Mesodermal cell (in vitro differentiated cells): Measurements from ENCODE around the gene PDE4A. TPM values are rescaled to one million over a fixed set of nuclear protein-coding genes. Genes with fewer than 3 reads are reported as not detected.
"Not testable (repeated sequence)": the region's sequence is repeated elsewhere in the genome, so short reads cannot be mapped to it uniquely, and the experiment has no call there.

Experiments used
- H3K27ac ChIP-seq: 2 replicates; pipeline ENCODE4 v1.7.0; 2013; ENCODE audit warnings: mild to moderate bottlenecking, low read depth, low read length, moderate library complexity; ENCODE audit not compliant: severe bottlenecking
- H3K36me3 ChIP-seq: 2 replicates; pipeline ENCODE4 v1.7.1; 2013; ENCODE audit warnings: mild to moderate bottlenecking, low read length, moderate library complexity; ENCODE audit not compliant: control insufficient read depth, insufficient read depth
- H3K4me1 ChIP-seq: one replicate; pipeline ENCODE4 v1.7.1; 2013; ENCODE audit warnings: mild to moderate bottlenecking, low read length; ENCODE audit not compliant: insufficient read depth, control insufficient read depth, poor library complexity, severe bottlenecking
- H3K4me3 ChIP-seq: 2 replicates; pipeline ENCODE4 v1.7.0; 2013; ENCODE audit warnings: low read length, control low read depth, mild to moderate bottlenecking; ENCODE audit not compliant: insufficient read depth, poor library complexity, severe bottlenecking; ENCODE audit errors: extremely low read depth
- H3K9me3 ChIP-seq: 2 replicates; pipeline ENCODE4 v1.7.1; 2013; ENCODE audit warnings: mild to moderate bottlenecking, low read length, moderate library complexity; ENCODE audit not compliant: control insufficient read depth
- WGBS, 2 experiments: methylation state at CpG; one replicate each; pipeline ENCODE4 v1.1.5; 2013; ENCODE audit warnings: missing lambda C conversion rate in 2 of 2; ENCODE audit not compliant: insufficient coverage in 2 of 2; 5-methylcytosine and 5-hydroxymethylcytosine counted together
- polyA plus RNA-seq, 2 experiments: library from polyadenylated mRNA; stranded (reverse); fragments of 50-300 nt; gene quantifications; one replicate each; pipeline ENCODE4 v1.2.3, GENCODE V29; 2013

The PDE4A gene
- polyA plus RNA-seq (2013, experiment 1 of 2): 5.8 TPM
- polyA plus RNA-seq (2013, experiment 2 of 2): 5.3 TPM

- 0 to 1% methylated on average over 64 to 88 of the region's 104 CpGs for WGBS, 2 experiments
- H3K4me1 ChIP-seq: peaks cover 23% of the 10 kb centered on the region
- H3K4me3 ChIP-seq: peak within 1 kb of the TSS; percentile 54
- no peak within 1 kb of the TSS for H3K27ac ChIP-seq
- no peaks in the 10 kb centered on the region for H3K9me3 ChIP-seq
- H3K36me3 ChIP-seq: no peaks in the 10 kb centered on the region
Measured at GRCh38 chr19:10420444-10421239, at the start of gene PDE4A. TSS of gene PDE4A (plus strand) at chr19:10420538. CDS start at chr19:10420765, 227 bp downstream.

GRCh38 chr19:10372690-10373089 is 47.6 kb upstream of the PDE4A start:
- Histone ChIP-seq H3K9me3 (no peaks in the 10 kb centered on the region), H3K4me1 (no peaks in the 10 kb centered on the region), H3K4me3 (no peak overlapping the region), H3K27ac (no peak overlapping the region), H3K36me3 (peaks cover 54% of the 10 kb centered on the region)
- WGBS, 2 experiments: 88 to 100% methylated on average over 2 to 3 of the region's 3 CpGs

GRCh38 chr19:10374931-10375330 is 45.4 kb upstream of the PDE4A start:
- no peaks in the 10 kb centered on the region for H3K4me1 ChIP-seq
- peaks cover 45% of the 10 kb centered on the region for H3K36me3 ChIP-seq
- no peak overlapping the region for H3K27ac ChIP-seq
- 97 to 98% methylated on average over 4 of the region's 5 CpGs for WGBS, 2 experiments
- no peaks in the 10 kb centered on the region for H3K9me3 ChIP-seq
- H3K4me3 ChIP-seq: no peak overlapping the region

- not testable (repeated sequence) for H3K4me3 ChIP-seq, H3K27ac ChIP-seq, H3K9me3 ChIP-seq, H3K4me1 ChIP-seq
- H3K36me3 ChIP-seq: peaks cover 37% of the 10 kb centered on the region
- WGBS, 2 experiments: 100% methylated on average over 2 of the region's 2 CpGs; no CpG with 5 or more reads in 1 of the 2 experiments
Measured at GRCh38 chr19:10377140-10377640, 43.1 kb upstream of the PDE4A start.

- WGBS, 2 experiments: 91 to 97% methylated on average over 7 of the region's 8 CpGs
- Histone ChIP-seq H3K4me3 (no peak overlapping the region), H3K4me1 (no peaks in the 10 kb centered on the region), H3K9me3 (no peaks in the 10 kb centered on the region), H3K36me3 (peaks cover 31% of the 10 kb centered on the region), H3K27ac (no peak overlapping the region)
Measured at GRCh38 chr19:10378124-10378523, 42.2 kb upstream of the PDE4A start.

- Histone ChIP-seq H3K36me3 (peaks cover 24% of the 10 kb centered on the region), H3K27ac (no peak overlapping the region), H3K4me3 (peak overlapping the region; percentile 83), H3K4me1 (no peaks in the 10 kb centered on the region), H3K9me3 (no peaks in the 10 kb centered on the region)
- 3% methylated on average over 6 to 9 of the region's 10 CpGs for WGBS, 2 experiments
Measured at GRCh38 chr19:10379880-10380312, 40.4 kb upstream of the PDE4A start.

- Histone ChIP-seq H3K36me3 (peaks cover 18% of the 10 kb centered on the region), H3K9me3 (no peaks in the 10 kb centered on the region), H3K4me1 (no peaks in the 10 kb centered on the region), H3K27ac (no peak within 1 kb of the TSS), H3K4me3 (peak within 1 kb of the TSS; percentile 83)
- WGBS, 2 experiments: 0% methylated on average over 54 to 56 of the region's 58 CpGs
Measured at GRCh38 chr19:10380313-10381102, 39.8 kb upstream of the PDE4A start, which contains the start of gene TYK2. TSS of gene TYK2 (minus strand) at chr19:10380572. CDS start at chr19:10378406, 2,166 bp downstream.

GRCh38 chr19:10383223-10383499 is 37.2 kb upstream of the PDE4A start:
- not testable (repeated sequence) for H3K27ac ChIP-seq, H3K4me1 ChIP-seq, H3K4me3 ChIP-seq, H3K9me3 ChIP-seq, H3K36me3 ChIP-seq
- WGBS, 2 experiments: 95 to 100% methylated on average over 3 to 4 of the region's 8 CpGs

- WGBS, 2 experiments: 83 to 85% methylated on average over 4 to 9 of the region's 9 CpGs
- H3K4me1 ChIP-seq: no peaks in the 10 kb centered on the region
Measured at GRCh38 chr19:10384580-10384979, 35.8 kb upstream of the PDE4A start.

GRCh38 chr19:10388957-10389356 is 31.4 kb upstream of the PDE4A start:
- H3K4me3 ChIP-seq: no peak overlapping the region
- H3K27ac ChIP-seq: no peak overlapping the region
- H3K4me1 ChIP-seq: no peaks in the 10 kb centered on the region
- WGBS, 2 experiments: 3 to 5% methylated on average over 3 of the region's 3 CpGs
- no peaks in the 10 kb centered on the region for H3K9me3 ChIP-seq
- peaks cover 44% of the 10 kb centered on the region for H3K36me3 ChIP-seq

More at GRCh38 chr19:10384580-10384979, 35.8 kb upstream of the PDE4A start:
- peaks cover 2% of the 10 kb centered on the region for H3K36me3 ChIP-seq
- no peak overlapping the region for H3K27ac ChIP-seq
- no peak overlapping the region for H3K4me3 ChIP-seq
- H3K9me3 ChIP-seq: no peaks in the 10 kb centered on the region
